ENCODE measurements around the gene POLR3H.

Gene POLR3H

GRCh38 chr22:41534219-41534618 lies 10.1 kb downstream of the POLR3H start:
- Histone ChIP-seq H3K4me3 (ENCODE audit: severe bottlenecking) (no peak overlapping the region), H3K27ac (ENCODE audit: poor library complexity, severe bottlenecking) (no peak overlapping the region), H3K36me3 (ENCODE audit: low read depth) (peaks cover 58% of the 10 kb centered on the region)

GRCh38 chr22:41532908-41533825 lies 11.1 kb downstream of the POLR3H start:
- no peak overlapping the region for H3K4me3 ChIP-seq (ENCODE audit: severe bottlenecking)
- no peak for DNase-seq (ENCODE audit: low spot score)
- ATAC-seq (ENCODE audit: low read depth): no peak; the same call in 2 of the 3 replicates
- no peak overlapping the region for H3K27ac ChIP-seq (ENCODE audit: poor library complexity, severe bottlenecking)
- no peaks in the 10 kb centered on the region for H3K9me3 ChIP-seq (ENCODE audit: severe bottlenecking)
- no peaks in the 10 kb centered on the region for H3K4me1 ChIP-seq (ENCODE audit: insufficient read depth, poor library complexity, severe bottlenecking)
- peaks cover 59% of the 10 kb centered on the region for H3K36me3 ChIP-seq (ENCODE audit: low read depth)
- H3K27me3 ChIP-seq (ENCODE audit: insufficient read depth, poor library complexity, severe bottlenecking): no peaks in the 10 kb centered on the region
- TF ChIP-seq CTCF (IDR thresholded peaks at IDR 0.05; ENCODE audit: poor library complexity, severe bottlenecking): peak; percentile 66

More at GRCh38 chr22:41534219-41534618, 10.1 kb downstream of the POLR3H start:
- Histone ChIP-seq H3K9me3 (ENCODE audit: severe bottlenecking) (no peaks in the 10 kb centered on the region), H3K4me1 (ENCODE audit: insufficient read depth, poor library complexity, severe bottlenecking) (no peaks in the 10 kb centered on the region), H3K27me3 (ENCODE audit: insufficient read depth, poor library complexity, severe bottlenecking) (no peaks in the 10 kb centered on the region)
- DNase-seq (ENCODE audit: low spot score): no peak
- no peak for TF ChIP-seq CTCF (IDR thresholded peaks at IDR 0.05; ENCODE audit: poor library complexity, severe bottlenecking)
- ATAC-seq (ENCODE audit: low read depth): no peak

- no peak overlapping the region for H3K27ac ChIP-seq (ENCODE audit: poor library complexity, severe bottlenecking)
- no peak for ATAC-seq (ENCODE audit: low read depth)
- no peaks in the 10 kb centered on the region for H3K4me1 ChIP-seq (ENCODE audit: insufficient read depth, poor library complexity, severe bottlenecking)
- H3K27me3 ChIP-seq (ENCODE audit: insufficient read depth, poor library complexity, severe bottlenecking): no peaks in the 10 kb centered on the region
- no peak for DNase-seq (ENCODE audit: low spot score)
- peaks cover 71% of the 10 kb centered on the region for H3K36me3 ChIP-seq (ENCODE audit: low read depth)
- TF ChIP-seq CTCF (IDR thresholded peaks at IDR 0.05; ENCODE audit: poor library complexity, severe bottlenecking): no peak
- no peak overlapping the region for H3K4me3 ChIP-seq (ENCODE audit: severe bottlenecking)
- no peaks in the 10 kb centered on the region for H3K9me3 ChIP-seq (ENCODE audit: severe bottlenecking)
These were observed 12.4 kb downstream of the POLR3H start for GRCh38 chr22:41531715-41532477.

GRCh38 chr22:41530890-41531714 lies 13.2 kb downstream of the POLR3H start:
- H3K4me3 ChIP-seq (ENCODE audit: severe bottlenecking): no peak overlapping the region
- DNase-seq (ENCODE audit: low spot score): no peak
- peaks cover 79% of the 10 kb centered on the region for H3K36me3 ChIP-seq (ENCODE audit: low read depth)
- H3K9me3 ChIP-seq (ENCODE audit: severe bottlenecking): no peaks in the 10 kb centered on the region
- ATAC-seq (ENCODE audit: low read depth): no peak
- no peaks in the 10 kb centered on the region for H3K27me3 ChIP-seq (ENCODE audit: insufficient read depth, poor library complexity, severe bottlenecking)
- no peaks in the 10 kb centered on the region for H3K4me1 ChIP-seq (ENCODE audit: insufficient read depth, poor library complexity, severe bottlenecking)
- TF ChIP-seq CTCF (IDR thresholded peaks at IDR 0.05; ENCODE audit: poor library complexity, severe bottlenecking): no peak
- H3K27ac ChIP-seq (ENCODE audit: poor library complexity, severe bottlenecking): no peak overlapping the region

Measured in RWPE2 (cell line).